ENCODE measurements around the gene ATG7.
A peak's percentile ranks its signal among the peaks of the same experiment; 100 is the strongest.
"Not testable (repeated sequence)": the region's sequence is repeated elsewhere in the genome, so short reads cannot be mapped to it uniquely, and the experiment has no call there.

Gene ATG7

GRCh38 chr3:11297126-11297525, 24.9 kb downstream of the ATG7 start:
- FAIRE-seq = no peak

DNA sequence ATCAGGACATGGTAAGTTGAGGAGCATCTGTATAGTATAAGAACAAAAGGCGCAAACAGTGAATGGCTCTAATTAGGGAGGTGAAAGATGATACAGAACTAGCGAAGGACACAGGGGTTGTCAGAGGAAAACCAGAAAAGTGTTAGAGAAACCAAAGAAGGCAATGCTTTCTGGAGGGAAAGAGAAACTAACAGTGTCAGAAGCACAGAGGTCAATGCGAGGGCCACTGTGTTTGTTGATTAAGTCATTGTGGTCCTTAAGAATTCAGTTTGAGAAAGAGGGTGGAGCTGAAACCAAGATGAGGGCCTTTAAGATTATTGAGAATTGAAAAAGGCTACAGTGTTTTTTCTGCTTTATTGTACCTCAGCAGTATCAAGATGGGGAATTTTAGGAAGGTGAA, 28.8 kb downstream of the ATG7 start:
- DNase-seq (ENCODE audit: low spot score) = no peak
- no peak for FAIRE-seq

More at GRCh38 chr3:11297126-11297525, 24.9 kb downstream of the ATG7 start:
- DNase-seq (ENCODE audit: low spot score) = no peak

GRCh38 chr3:11302444-11302843, 30.2 kb downstream of the ATG7 start:
- FAIRE-seq (no peak), DNase-seq (ENCODE audit: low spot score) (no peak)

DNA sequence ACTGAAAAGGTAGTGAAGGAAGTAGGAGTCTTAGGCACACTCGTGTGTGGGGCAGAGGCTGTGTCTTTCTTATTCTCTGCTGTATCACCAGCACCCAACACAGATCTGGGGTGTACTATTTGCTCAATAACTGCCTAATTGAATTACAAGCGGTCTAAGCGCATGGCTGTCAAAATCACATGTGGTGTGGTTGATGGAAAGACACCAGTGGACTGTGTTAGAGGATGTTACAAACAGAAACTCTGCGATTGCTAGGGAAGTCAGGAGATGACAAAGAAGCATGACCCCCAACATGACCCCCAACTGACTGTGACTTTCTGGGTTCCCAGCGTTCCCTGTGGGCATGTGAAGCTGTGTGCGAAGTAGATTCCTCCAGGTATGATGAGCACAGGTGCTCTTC, 32.0 kb downstream of the ATG7 start:
- no peak for FAIRE-seq

GRCh38 chr3:11305509-11305908, 33.3 kb downstream of the ATG7 start:
- FAIRE-seq = no peak
- DNase-seq (ENCODE audit: low spot score) = no peak

More for the DNA sequence above, 32.0 kb downstream of the ATG7 start:
- DNase-seq (ENCODE audit: low spot score) = no peak

GRCh38 chr3:11306817-11307589, 34.8 kb downstream of the ATG7 start:
- DNase-seq (ENCODE audit: low spot score) (no peak), FAIRE-seq (no peak)

DNA sequence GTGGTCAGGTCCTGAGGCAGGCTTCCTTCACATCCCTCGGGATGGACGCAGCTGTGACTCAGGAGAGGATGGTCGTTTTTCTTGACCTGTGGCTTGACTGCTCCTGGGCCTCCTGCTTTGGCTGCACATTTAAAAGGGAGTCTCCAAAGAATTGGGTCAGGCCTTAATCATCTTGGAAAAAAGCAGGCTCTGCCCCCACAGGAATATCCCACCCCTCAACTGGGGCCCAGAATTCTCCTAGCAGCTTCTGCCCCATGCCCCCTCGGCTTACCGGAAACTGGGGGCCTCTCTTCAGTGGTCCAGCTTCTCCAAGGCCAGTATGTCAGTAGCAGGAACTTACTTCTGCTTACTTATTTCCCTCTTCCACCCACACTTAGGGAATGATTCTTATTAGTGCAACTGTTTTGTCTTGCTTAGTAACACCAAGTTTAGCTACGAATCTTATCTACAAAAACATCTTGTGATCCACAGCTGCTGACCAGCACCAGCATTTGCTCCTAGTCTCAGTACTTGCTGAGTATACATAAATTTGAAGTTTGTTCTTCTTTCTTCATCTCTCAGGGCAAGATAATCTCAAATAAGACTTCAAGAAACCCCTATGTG, 35.7 kb downstream of the ATG7 start:
- FAIRE-seq = no peak
- no peak for DNase-seq (ENCODE audit: low spot score)

DNA sequence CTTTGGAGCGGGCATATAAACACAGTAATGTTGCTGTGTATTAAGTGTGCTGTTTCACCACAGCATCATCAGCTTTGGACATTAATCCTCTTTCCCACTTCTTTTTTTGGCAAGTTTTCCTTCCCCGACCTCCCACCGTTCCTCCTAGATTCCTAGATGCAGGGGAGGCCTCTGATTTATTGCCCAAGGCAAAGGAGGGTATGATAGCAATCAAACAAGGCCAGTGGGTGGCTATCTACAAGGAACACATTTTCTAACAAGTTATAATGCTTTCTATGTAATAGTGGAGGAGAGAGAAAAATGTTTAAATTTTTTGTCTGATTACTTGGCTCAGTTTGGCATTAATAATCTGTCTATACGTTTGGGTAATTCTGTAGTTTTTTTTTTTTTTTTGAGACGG, 38.1 kb downstream of the ATG7 start:
- FAIRE-seq (no peak), DNase-seq (ENCODE audit: low spot score) (no peak)

GRCh38 chr3:11312166-11312565, 40.0 kb downstream of the ATG7 start:
- DNase-seq (ENCODE audit: low spot score) (no peak), FAIRE-seq (no peak)

- FAIRE-seq (no peak), DNase-seq (ENCODE audit: low spot score) (no peak)
Observed at GRCh38 chr3:11317300-11317699, 45.1 kb downstream of the ATG7 start.

- DNase-seq (ENCODE audit: low spot score) (no peak), FAIRE-seq (no peak)
Observed at GRCh38 chr3:11322931-11323330, 50.7 kb downstream of the ATG7 start.

- FAIRE-seq (no peak), DNase-seq (ENCODE audit: low spot score) (no peak)
Observed at GRCh38 chr3:11323813-11324212, 51.6 kb downstream of the ATG7 start.

GRCh38 chr3:11327619-11328018, 55.4 kb downstream of the ATG7 start:
- no peak for DNase-seq (ENCODE audit: low spot score)
- FAIRE-seq = no peak

- FAIRE-seq = no peak
- no peak for DNase-seq (ENCODE audit: low spot score)
Observed at GRCh38 chr3:11328196-11328945, 56.2 kb downstream of the ATG7 start.

DNA sequence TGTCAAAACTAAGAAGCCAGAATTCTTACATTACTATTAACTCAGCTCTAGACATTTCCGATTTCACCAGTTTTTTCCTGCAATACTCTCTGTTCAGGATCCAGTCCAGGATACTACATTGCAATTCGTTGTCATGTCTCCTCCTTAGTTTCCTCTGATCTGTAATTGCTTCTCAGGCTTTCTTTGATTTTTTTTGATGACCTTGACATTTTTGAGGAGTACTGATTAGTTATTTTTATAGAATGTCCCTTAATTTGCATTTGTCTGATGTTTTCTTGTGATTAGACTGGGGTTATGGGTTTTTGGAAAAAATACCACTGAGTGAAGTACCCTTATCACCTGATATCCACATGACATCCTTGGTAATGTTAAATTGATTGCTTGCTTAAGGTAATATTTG, 57.6 kb downstream of the ATG7 start:
- no peak for FAIRE-seq
- DNase-seq (ENCODE audit: low spot score) = no peak

GRCh38 chr3:11331101-11331500, 58.9 kb downstream of the ATG7 start:
- DNase-seq (ENCODE audit: low spot score) (no peak), FAIRE-seq (no peak)

- DNase-seq (ENCODE audit: low spot score) = peak; percentile 38
- no peak for FAIRE-seq
Observed at GRCh38 chr3:11335056-11335608, 62.9 kb downstream of the ATG7 start.

DNA sequence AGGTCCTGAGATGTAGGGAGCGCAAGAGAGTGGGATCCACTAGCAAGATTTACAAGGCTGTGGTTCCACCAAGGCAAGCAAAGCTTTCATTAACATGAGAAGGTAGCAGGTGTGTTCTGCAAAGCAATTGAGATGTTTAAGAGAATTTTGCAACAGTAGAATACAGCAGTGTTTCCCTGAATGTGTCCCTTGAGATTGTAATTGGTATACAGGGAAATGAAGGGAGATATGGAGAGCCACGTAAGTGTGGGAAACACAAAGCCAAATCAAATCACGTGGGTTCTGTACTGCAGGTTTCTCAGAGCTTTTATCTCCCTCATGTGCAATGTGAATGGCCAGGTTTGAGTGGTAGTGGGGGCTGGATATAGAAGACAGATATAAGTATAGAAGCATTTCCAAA, 67.3 kb downstream of the ATG7 start:
- DNase-seq (ENCODE audit: low spot score) (no peak), FAIRE-seq (no peak)

- FAIRE-seq = no peak
- peak; percentile 14 for DNase-seq (ENCODE audit: low spot score)
Observed at GRCh38 chr3:11346416-11346815, 74.2 kb downstream of the ATG7 start.

GRCh38 chr3:11348877-11349276, 76.7 kb downstream of the ATG7 start:
- DNase-seq (ENCODE audit: low spot score); FAIRE-seq: not testable (repeated sequence)

DNA sequence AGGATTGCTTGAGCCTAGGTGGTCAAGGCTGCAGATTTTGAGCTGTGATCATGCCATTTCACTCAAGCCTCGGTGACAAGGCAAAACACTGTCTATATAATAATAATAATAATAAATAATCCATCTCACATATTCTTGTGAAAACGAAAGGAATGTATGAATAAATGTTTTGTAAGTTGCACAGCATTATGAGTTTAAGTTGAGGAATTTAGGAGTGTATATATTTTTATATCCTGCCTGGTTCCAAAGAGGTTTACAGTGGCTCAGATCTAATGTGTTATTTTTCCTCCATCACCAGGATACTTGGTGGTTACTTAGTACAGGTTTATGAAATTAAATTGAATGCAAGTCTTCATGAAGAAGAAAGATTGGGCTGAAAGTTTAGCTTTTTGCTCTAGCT, 77.2 kb downstream of the ATG7 start:
- DNase-seq (ENCODE audit: low spot score) (no peak), FAIRE-seq (no peak)

DNA sequence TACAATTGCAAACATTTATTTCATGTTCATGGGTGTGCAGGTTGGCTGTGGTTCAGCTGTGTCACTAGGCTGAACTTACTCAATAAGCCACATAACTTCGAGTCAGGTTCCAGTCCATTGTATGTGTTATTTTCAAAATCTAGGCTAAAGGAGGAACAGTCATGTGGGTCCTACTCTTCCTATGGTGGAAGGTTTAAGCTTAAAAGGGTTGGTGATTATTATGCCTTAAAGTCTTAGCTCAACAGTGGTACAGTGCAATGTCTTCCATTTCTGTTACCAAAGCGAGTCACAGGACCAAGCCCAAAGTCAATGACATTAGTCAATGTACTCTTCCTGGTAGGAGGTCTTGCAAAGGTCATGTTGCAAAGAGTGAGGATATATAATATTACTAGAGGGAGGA, 78.2 kb downstream of the ATG7 start:
- no peak for FAIRE-seq
- DNase-seq (ENCODE audit: low spot score) = no peak
